K562 (cell line): ENCODE data around the gene ACSS2. TPM values are rescaled to one million over a fixed set of nuclear protein-coding genes. Genes with fewer than 3 reads are reported as not detected.

Source experiments
- ATAC-seq: fragments of 200-7000 bp; cut with Tn5 transposase; 3 replicates; pipeline ENCODE4 v1.9.1; 2020; ENCODE audit warnings: moderate library complexity
- BruUV-seq: library from RNA; stranded (reverse); fragments of 400-500 nt; replicated peaks from 2 replicates; lab custom pipeline; 2021; lab: Mats Ljungman, UMichigan
- CTCF ChIA-PET: fragments of 300-600 bp; formaldehyde crosslinking; extraction: SDS; loops from one replicate; lab custom pipeline; 2021; ENCODE audit warnings: low intra/inter-chr PET ratio; lab: Yijun Ruan, JAX
- POLR2A ChIA-PET: fragments of 300-600, 350-650 bp; sonication (Branson Sonifier 250); formaldehyde crosslinking; extraction: SDS; loops from one replicate; lab custom pipeline; 2021; ENCODE audit warnings: antibody characterized with exemption, inconsistent platforms; lab: Yijun Ruan, JAX
- DNase-seq, 4 experiments: peaks; one replicate each; pipeline versions ENCODE4 v3.0.0 to v3.0.0-alpha.2; 2011 to 2018; ENCODE audit warnings: low spot score in 3 of 4, mixed read lengths in 3 of 4; ENCODE audit errors: extremely low read depth in 1 of 4
- FAIRE-seq: peaks from 2 replicates; lab custom pipeline; 2011; peaks lifted over from hg19 to GRCh38; lab: Jason Lieb, UNC
- H2AFZ ChIP-seq: 2 replicates; pipeline ENCODE4 v1.6.0; 2011; ENCODE audit warnings: low read depth, low read length, control low read depth, inconsistent platforms
- H3K27ac ChIP-seq: fragments of 200-600 bp; 3 replicates; pipeline ENCODE4 v1.8.0; 2011; ENCODE audit warnings: low read depth, mild to moderate bottlenecking, control low read depth, inconsistent platforms, low read length, moderate library complexity, mixed read lengths; ENCODE audit errors: extremely low read depth
- H3K27me3 ChIP-seq, 2 experiments: fragments of 300-600 bp in 1 of 2; 2 replicates in 1 of 2; 3 replicates in 1 of 2; pipeline versions ENCODE4 v1.6.0 to v1.8.0; 2011; ENCODE audit warnings: inconsistent platforms in 2 of 2, low read length in 2 of 2, mild to moderate bottlenecking in 1 of 2, mixed read lengths in 1 of 2, moderate library complexity in 1 of 2; ENCODE audit not compliant: control insufficient read depth in 2 of 2, insufficient read depth in 2 of 2
- H3K36me3 ChIP-seq: fragments of 300-600 bp; 3 replicates; pipeline ENCODE4 v1.8.0; 2011; ENCODE audit warnings: mild to moderate bottlenecking, low read length, inconsistent platforms; ENCODE audit not compliant: control insufficient read depth, insufficient read depth
- H3K4me1 ChIP-seq, 2 experiments: fragments of 200-600 bp in 1 of 2; replicated peaks in 1 of 2; 2 replicates in 1 of 2; 3 replicates in 1 of 2; pipeline versions ENCODE4 v1.5.1 to v1.8.0; 2011; ENCODE audit warnings: inconsistent platforms in 2 of 2, low read length in 2 of 2, mild to moderate bottlenecking in 1 of 2, mixed read lengths in 1 of 2, moderate library complexity in 1 of 2; ENCODE audit not compliant: control insufficient read depth in 2 of 2, insufficient read depth in 2 of 2
- H3K4me2 ChIP-seq: 2 replicates; pipeline ENCODE4 v1.6.1; 2011; ENCODE audit warnings: low read length, control low read depth, inconsistent platforms, mixed read lengths; ENCODE audit not compliant: insufficient read depth
- H3K4me3 ChIP-seq: fragments of 200-600 bp; sonication (generic), shearing (Covaris generic); 2 replicates; pipeline ENCODE4 v1.5.1; 2016; ENCODE audit warnings: control low read depth, inconsistent platforms
- H3K79me2 ChIP-seq: fragments of 200-600 bp; 3 replicates; pipeline ENCODE4 v1.8.0; 2011; ENCODE audit warnings: low read length, inconsistent platforms; ENCODE audit not compliant: control insufficient read depth, insufficient read depth
- H3K9ac ChIP-seq, 2 experiments: 2 replicates each; pipeline versions ENCODE4 v1.6.0 to v1.6.1; 2011; ENCODE audit warnings: low read depth in 2 of 2, low read length in 2 of 2, control low read depth in 1 of 2, inconsistent platforms in 1 of 2, mild to moderate bottlenecking in 1 of 2, mixed read lengths in 1 of 2; ENCODE audit not compliant: insufficient read depth in 1 of 2
- H3K9me1 ChIP-seq: one replicate; pipeline ENCODE4 v1.6.0; 2011; ENCODE audit warnings: inconsistent platforms, mild to moderate bottlenecking, low read length, moderate library complexity; ENCODE audit not compliant: control insufficient read depth, insufficient read depth
- H3K9me3 ChIP-seq: replicated peaks from 2 replicates; pipeline ENCODE4 v1.5.1; 2011; ENCODE audit warnings: low read depth, low read length, inconsistent platforms; ENCODE audit not compliant: control insufficient read depth, insufficient read depth
- H4K20me1 ChIP-seq: replicated peaks from 2 replicates; pipeline ENCODE4 v1.6.1; 2011; ENCODE audit warnings: low read length, inconsistent platforms, mixed read lengths; ENCODE audit not compliant: control insufficient read depth, insufficient read depth
- CEBPG ChIP-seq, 3 experiments: fragments of 200-800 bp in 1 of 3; sonication (Bioruptor generic) in 1 of 3; sonication (generic) in 1 of 3; formaldehyde crosslinking in 1 of 3; IDR thresholded peaks in 2 of 3; conservative IDR thresholded peaks in 1 of 3; 2 replicates each; pipeline versions ENCODE4 v1.6.1 to v1.8.0; 2016 to 2022; ENCODE audit warnings: missing compliant biosample characterization in 2 of 3, missing genetic modification characterization in 2 of 3, mild to moderate bottlenecking in 1 of 3, missing genetic modification reagents in 1 of 3
- FOSL1 ChIP-seq: fragments of 200-800 bp; sonication (Bioruptor generic); conservative IDR thresholded peaks from 2 replicates; pipeline ENCODE4 v1.6.1; 2016; ENCODE audit warnings: missing genetic modification characterization, missing compliant biosample characterization
- MAFF ChIP-seq: IDR thresholded peaks from 2 replicates; pipeline ENCODE4 v1.6.1; 2012; ENCODE audit warnings: low read length, improper control_type of control experiment
- MECOM ChIP-seq: fragments of 250-450 bp; sonication (Bioruptor Pico); IDR thresholded peaks from 2 replicates; pipeline ENCODE4 v1.8.0; 2022; ENCODE audit warnings: inconsistent platforms
- PML ChIP-seq: IDR thresholded peaks from 2 replicates; pipeline ENCODE4 v1.6.1; 2012; ENCODE audit warnings: low read length, inconsistent platforms
- RBM25 ChIP-seq: fragments of 200-400 bp; formaldehyde crosslinking; IDR thresholded peaks from 2 replicates; pipeline ENCODE4 v1.6.1; 2018; ENCODE audit warnings: low read length, low read depth, moderate library complexity; ENCODE audit not compliant: severe bottlenecking
- SIX5 ChIP-seq, 2 experiments: IDR thresholded peaks; 2 replicates each; pipeline ENCODE4 v1.6.1; 2011; ENCODE audit warnings: low read length in 2 of 2, borderline replicate concordance in 1 of 2, low read depth in 1 of 2, mild to moderate bottlenecking in 1 of 2, moderate library complexity in 1 of 2; ENCODE audit not compliant: insufficient read depth in 1 of 2
- ZBTB17 ChIP-seq: fragments of 450-650 bp; formaldehyde crosslinking; IDR thresholded peaks from 2 replicates; pipeline ENCODE4 v1.4.0; 2020; ENCODE audit warnings: mild to moderate bottlenecking
- ZBTB43 ChIP-seq: sonication (generic); formaldehyde crosslinking; IDR thresholded peaks from 2 replicates; pipeline ENCODE4 v1.8.0; 2023; ENCODE audit warnings: mild to moderate bottlenecking, missing genetic modification reagents
- ZZZ3 ChIP-seq: fragments of 450-650 bp; IDR thresholded peaks from 2 replicates; pipeline ENCODE4 v1.6.1; 2016; ENCODE audit warnings: antibody characterized with exemption, mild to moderate bottlenecking, moderate library complexity
- WGBS: fragments of 100-300 bp; shearing (Covaris generic); methylation state at CpG from one replicate; pipeline ENCODE4 v1.1.6; 2016; ENCODE audit warnings: low coverage, mixed read lengths; ENCODE audit not compliant: insufficient coverage; ENCODE audit errors: missing lambda C conversion rate; 5-methylcytosine and 5-hydroxymethylcytosine counted together
- in situ Hi-C: fragments of 300-500 bp; cut with MboI; formaldehyde crosslinking; loops from 4 replicates; pipeline ENCODE4 v1.15.0; 2018; ENCODE audit warnings: inconsistent platforms, mixed read lengths
- intact Hi-C: fragments of 100-400 bp; cut with micrococcal nuclease; formaldehyde crosslinking; loops from 2 replicates; pipeline ENCODE4 v1.14.2; 2022
- polyA plus RNA-seq, 8 experiments: library from polyadenylated mRNA; depleted of rRNA in 4 of 8; stranded (reverse) in 5 of 8; unstranded in 3 of 8; fragments of >200 nt; fragmentation: Nextera tagmentation in 2 of 8; fragmentation: Illumina TruSeq in 1 of 8; extraction: Ambion mirVana in 2 of 8; extraction: Trizol in 1 of 8; gene quantifications; 2 replicates each; pipeline versions ENCODE4 v1.2.1 to v1.2.3, GENCODE V29; 2011 to 2014; ENCODE audit warnings: inconsistent platforms in 1 of 8, missing spikeins in 1 of 8
- total RNA-seq, 7 experiments: library from RNA; depleted of rRNA in 6 of 7; stranded (reverse); fragments of >200 nt in 6 of 7; fragmentation: Illumina TruSeq in 2 of 7; extraction: Trizol in 2 of 7; gene quantifications; 2 replicates each; pipeline versions ENCODE4 v1.2.1 to v1.2.3, GENCODE V29; 2011 to 2021; ENCODE audit warnings: low replicate concordance in 1 of 7

Gene ACSS2
- total and polyA plus RNA-seq, 9 of the 15 experiments (the other 6 are each of a cell fraction or from before 2014, with no cell fraction given), result 21.9 to 246 (median 66.2) TPM

- Histone ChIP-seq H2AFZ (no peak overlapping the region), H3K4me3 (no peak overlapping the region), H3K79me2 (peaks cover 18% of the 10 kb centered on the region; the same call in 2 of the 3 replicates), H3K9me3 (peaks cover 12% of the 10 kb centered on the region), H3K27ac (no peak overlapping the region), H3K27me3 (no peaks in the 10 kb centered on the region), H3K9ac (no peak overlapping the region), H3K4me1 (peaks cover 6 to 16% of the 10 kb centered on the region in 2 experiments; a peak in 3 of 5 replicates), H3K36me3 (peaks cover 61% of the 10 kb centered on the region), H3K9me1 (no peaks in the 10 kb centered on the region), H3K4me2 (no peak overlapping the region), H4K20me1 (no peaks in the 10 kb centered on the region)
- no peak for FAIRE-seq
- no TSS peak for BruUV-seq
- TF ChIP-seq SIX5 (IDR thresholded peaks at IDR 0.05; ENCODE audit: borderline replicate concordance in 1 of 2, insufficient read depth in 1 of 2, low read depth in 1 of 2, low read length in 2 of 2), result no peak
- peak; percentile 57 for TF ChIP-seq RBM25
- DNase-seq, result no peak
- ATAC-seq, result no peak
- WGBS, result 41% methylated on average over 1 of the region's 1 CpG
- in situ Hi-C loops (no loop called here), intact Hi-C loops (no loop called here)
- ChIA-PET CTCF (no interaction called here), POLR2A (interaction anchor here (0.6 to 0.8 kb wide), 3 partner anchors 12 to 452 kb away, joined by 3 read pairs; no protein-coding TSS in a partner anchor)
Observed at GRCh38 chr20:34884260-34884659, 7.8 kb downstream of the ACSS2 start.

GRCh38 chr20:34886122-34886521, 9.7 kb downstream of the ACSS2 start:
- in situ Hi-C loops (no loop called here), intact Hi-C loops (no loop called here)
- Histone ChIP-seq H4K20me1 (no peaks in the 10 kb centered on the region), H3K4me3 (no peak overlapping the region), H3K9ac (no peak overlapping the region), H3K36me3 (peaks cover 76% of the 10 kb centered on the region), H2AFZ (no peak overlapping the region), H3K4me1 (peaks cover 7 to 22% of the 10 kb centered on the region in 2 experiments; a peak in 4 of 5 replicates), H3K27ac (no peak overlapping the region), H3K4me2 (no peak overlapping the region), H3K9me3 (peaks cover 12% of the 10 kb centered on the region), H3K79me2 (peaks cover 22% of the 10 kb centered on the region; the same call in 2 of the 3 replicates), H3K9me1 (no peaks in the 10 kb centered on the region), H3K27me3 (no peaks in the 10 kb centered on the region)
- no peak for TF ChIP-seq ZBTB17 (CRISPR knock-in tag)
- TF ChIP-seq MAFF, result no peak
- no peak for TF ChIP-seq ZBTB43 (CRISPR knock-in tag)
- no peak for TF ChIP-seq FOSL1 (tag)
- no peak for TF ChIP-seq CEBPG (CRISPR knock-in tag; IDR thresholded peaks at IDR 0.05)
- TF ChIP-seq CEBPG (tag; conservative IDR thresholded peaks at IDR 0.05 in 1 of 2, IDR thresholded peaks at IDR 0.05 in 1 of 2), result no peak
- TF ChIP-seq ZZZ3, result no peak
- no peak for TF ChIP-seq PML
- TF ChIP-seq MECOM (CRISPR knock-in tag), result no peak
- DNase-seq (no peak), ATAC-seq (no peak), FAIRE-seq (no peak)
- WGBS, result 88% methylated on average over 3 of the region's 3 CpGs
- ChIA-PET POLR2A (interaction anchor here (0.7 to 3.2 kb wide), 2 partner anchors 10 to 25 kb away, joined by 3 to 14 read pairs; partner anchors contain the start of gene ACSS2), CTCF (no interaction called here)
- no TSS peak for BruUV-seq
